HEK293 (cell line): Measurements from ENCODE around the gene SRD5A1.

ENCODE experiments used
- CTCF ChIA-PET: fragments of 350-600 bp; formaldehyde crosslinking; extraction: SDS; loops from one replicate; lab custom pipeline; 2021; ENCODE audit warnings: antibody characterized with exemption; lab: Yijun Ruan, JAX
- POLR2A ChIA-PET: fragments of 300-600 bp; formaldehyde crosslinking; extraction: SDS; loops from one replicate; lab custom pipeline; 2020; ENCODE audit warnings: antibody characterized with exemption, inconsistent platforms; lab: Yijun Ruan, JAX
- H3K27ac ChIP-seq: fragments of 200-500 bp; sonication (Bioruptor generic); 2 replicates; pipeline ENCODE4 v1.5.1; 2014; ENCODE audit warnings: low read depth, low read length, control low read depth, inconsistent platforms; ENCODE audit errors: extremely low read depth
- H3K36me3 ChIP-seq, 2 experiments: fragments of 200-500 bp in 1 of 2; sonication (Bioruptor generic) in 1 of 2; 1 replicate in 1 of 2; 2 replicates in 1 of 2; pipeline ENCODE4 v1.5.1; 2014 to 2017; ENCODE audit warnings: inconsistent platforms in 2 of 2, low read length in 2 of 2; ENCODE audit not compliant: control insufficient read depth in 2 of 2, insufficient read depth in 1 of 2
- H3K4me1 ChIP-seq: fragments of 200-500 bp; sonication (Bioruptor generic); 2 replicates; pipeline ENCODE4 v1.5.1; 2014; ENCODE audit warnings: mild to moderate bottlenecking, low read length, inconsistent platforms; ENCODE audit not compliant: control insufficient read depth, insufficient read depth
- H3K4me3 ChIP-seq: 2 replicates; pipeline ENCODE4 v1.5.1; 2011; ENCODE audit warnings: low read depth, mild to moderate bottlenecking, control low read depth, low read length, moderate library complexity
- H3K9me3 ChIP-seq: fragments of 200-500 bp; sonication (Bioruptor generic); 2 replicates; pipeline ENCODE4 v1.5.1; 2014; ENCODE audit warnings: low read depth, low read length, inconsistent platforms; ENCODE audit not compliant: control insufficient read depth, insufficient read depth
- KLF1 ChIP-seq: fragments of 450-650 bp; formaldehyde crosslinking; IDR thresholded peaks from 2 replicates; pipeline ENCODE4 v1.5.1; 2016; ENCODE audit warnings: missing biosample characterization, missing genetic modification characterization
- ZNF114 ChIP-seq: fragments of 450-650 bp; formaldehyde crosslinking; IDR thresholded peaks from 2 replicates; pipeline ENCODE4 v1.5.0; 2017; ENCODE audit warnings: missing biosample characterization, missing genetic modification characterization
- ZNF157 ChIP-seq: fragments of 450-650 bp; formaldehyde crosslinking; IDR thresholded peaks from 2 replicates; pipeline ENCODE4 v1.5.1; 2016; ENCODE audit warnings: missing biosample characterization, missing genetic modification characterization
- ZNF248 ChIP-seq: fragments of 450-650 bp; formaldehyde crosslinking; IDR thresholded peaks from 2 replicates; pipeline ENCODE4 v1.5.1; 2017; ENCODE audit warnings: missing biosample characterization, missing genetic modification characterization
- ZNF280C ChIP-seq: fragments of 450-650 bp; formaldehyde crosslinking; IDR thresholded peaks from 2 replicates; pipeline ENCODE4 v1.5.1; 2016; ENCODE audit warnings: missing biosample characterization, missing genetic modification characterization
- ZNF335 ChIP-seq: fragments of 450-650 bp; formaldehyde crosslinking; conservative IDR thresholded peaks from 2 replicates; pipeline ENCODE4 v1.5.1; 2016; ENCODE audit warnings: missing biosample characterization, missing genetic modification characterization
- ZNF354C ChIP-seq: fragments of 450-650 bp; formaldehyde crosslinking; IDR thresholded peaks from 2 replicates; pipeline ENCODE4 v1.5.1; 2016; ENCODE audit warnings: missing biosample characterization, missing genetic modification characterization, low read depth, borderline replicate concordance
- ZNF423 ChIP-seq: fragments of 450-650 bp; formaldehyde crosslinking; IDR thresholded peaks from 2 replicates; pipeline ENCODE4 v1.5.1; 2016; ENCODE audit warnings: missing biosample characterization, missing genetic modification characterization
- ZNF510 ChIP-seq: fragments of 450-650 bp; formaldehyde crosslinking; IDR thresholded peaks from 2 replicates; pipeline ENCODE4 v1.5.1; 2018; ENCODE audit warnings: mild to moderate bottlenecking, missing genetic modification characterization, missing biosample characterization; ENCODE audit not compliant: insufficient replicate concordance
- ZNF518A ChIP-seq: fragments of 450-650 bp; formaldehyde crosslinking; conservative IDR thresholded peaks from 2 replicates; pipeline ENCODE4 v1.5.1; 2016; ENCODE audit warnings: low read depth, missing biosample characterization, missing genetic modification characterization
- ZNF561 ChIP-seq: fragments of 450-650 bp; IDR thresholded peaks from 2 replicates; pipeline ENCODE4 v1.5.1; 2018; ENCODE audit warnings: missing biosample characterization, missing genetic modification characterization, borderline replicate concordance
- ZNF610 ChIP-seq: fragments of 450-650 bp; formaldehyde crosslinking; IDR thresholded peaks from 2 replicates; pipeline ENCODE4 v1.5.1; 2016; ENCODE audit warnings: missing biosample characterization, missing genetic modification characterization, borderline replicate concordance
- ZNF777 ChIP-seq: fragments of 450-650 bp; formaldehyde crosslinking; IDR thresholded peaks from 2 replicates; pipeline ENCODE4 v1.5.1; 2017; ENCODE audit warnings: missing biosample characterization, missing genetic modification characterization, borderline replicate concordance
- ZNF843 ChIP-seq: fragments of 450-650 bp; formaldehyde crosslinking; IDR thresholded peaks from 2 replicates; pipeline ENCODE4 v1.5.1; 2016; ENCODE audit warnings: missing biosample characterization, missing genetic modification characterization
- ZSCAN30 ChIP-seq: fragments of 450-650 bp; IDR thresholded peaks from 2 replicates; pipeline ENCODE4 v1.5.1; 2018; ENCODE audit warnings: missing biosample characterization, mild to moderate bottlenecking, missing genetic modification characterization, moderate library complexity
- TF ChIP-seq, protein P1 (sequence below): fragments of 450-650 bp; formaldehyde crosslinking; conservative IDR thresholded peaks from 2 replicates; pipeline ENCODE4 v1.5.1; 2016; ENCODE audit warnings: low read depth, missing biosample characterization, missing genetic modification characterization

Gene SRD5A1

DNA sequence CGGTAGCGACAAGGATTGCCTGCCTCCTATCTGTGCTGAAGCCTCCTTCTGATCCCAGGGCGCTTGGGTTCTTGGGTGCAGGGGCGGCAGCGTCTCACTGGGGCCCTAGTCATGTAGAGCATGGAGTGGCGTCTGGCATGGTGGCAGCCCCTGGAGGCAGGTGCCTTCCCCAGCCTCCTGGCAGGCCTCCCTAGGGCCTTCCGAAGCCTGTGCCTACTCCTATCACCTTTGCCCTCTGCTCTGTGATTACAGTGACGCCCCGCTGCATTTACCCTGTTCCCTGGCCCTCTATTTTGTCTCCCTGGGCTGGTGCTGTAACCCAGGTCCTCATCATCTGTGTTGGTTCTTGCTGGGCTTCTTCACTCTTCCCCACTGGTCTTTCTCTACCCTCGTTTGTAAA, 3.8 kb downstream of the SRD5A1 start:
- H3K4me3 ChIP-seq = no peak overlapping the region
- POLR2A ChIA-PET = no interaction called here
- H3K27ac ChIP-seq = no peak overlapping the region
- no peaks in the 10 kb centered on the region for H3K9me3 ChIP-seq
- peaks cover 1% of the 10 kb centered on the region for H3K4me1 ChIP-seq
- no peaks in the 10 kb centered on the region for H3K36me3 ChIP-seq
- TF ChIP-seq ZNF518A (no peak), ZNF423 (no peak), ZNF843 (tag by site-specific recombination) (no peak), ZNF354C (tag by site-specific recombination) (no peak), ZNF280C (tag by site-specific recombination) (no peak), KLF1 (tag by site-specific recombination) (no peak), ZNF335 (tag by site-specific recombination) (no peak), ZNF510 (no peak), ZNF777 (tag by site-specific recombination) (no peak), ZNF610 (tag by site-specific recombination) (no peak), ZSCAN30 (tag by site-specific recombination) (no peak), ZNF248 (tag by site-specific recombination) (no peak), ZNF157 (no peak), ZNF114 (tag by site-specific recombination) (no peak), ZNF561 (tag by site-specific recombination) (no peak)
- TF ChIP-seq, protein P1, sequence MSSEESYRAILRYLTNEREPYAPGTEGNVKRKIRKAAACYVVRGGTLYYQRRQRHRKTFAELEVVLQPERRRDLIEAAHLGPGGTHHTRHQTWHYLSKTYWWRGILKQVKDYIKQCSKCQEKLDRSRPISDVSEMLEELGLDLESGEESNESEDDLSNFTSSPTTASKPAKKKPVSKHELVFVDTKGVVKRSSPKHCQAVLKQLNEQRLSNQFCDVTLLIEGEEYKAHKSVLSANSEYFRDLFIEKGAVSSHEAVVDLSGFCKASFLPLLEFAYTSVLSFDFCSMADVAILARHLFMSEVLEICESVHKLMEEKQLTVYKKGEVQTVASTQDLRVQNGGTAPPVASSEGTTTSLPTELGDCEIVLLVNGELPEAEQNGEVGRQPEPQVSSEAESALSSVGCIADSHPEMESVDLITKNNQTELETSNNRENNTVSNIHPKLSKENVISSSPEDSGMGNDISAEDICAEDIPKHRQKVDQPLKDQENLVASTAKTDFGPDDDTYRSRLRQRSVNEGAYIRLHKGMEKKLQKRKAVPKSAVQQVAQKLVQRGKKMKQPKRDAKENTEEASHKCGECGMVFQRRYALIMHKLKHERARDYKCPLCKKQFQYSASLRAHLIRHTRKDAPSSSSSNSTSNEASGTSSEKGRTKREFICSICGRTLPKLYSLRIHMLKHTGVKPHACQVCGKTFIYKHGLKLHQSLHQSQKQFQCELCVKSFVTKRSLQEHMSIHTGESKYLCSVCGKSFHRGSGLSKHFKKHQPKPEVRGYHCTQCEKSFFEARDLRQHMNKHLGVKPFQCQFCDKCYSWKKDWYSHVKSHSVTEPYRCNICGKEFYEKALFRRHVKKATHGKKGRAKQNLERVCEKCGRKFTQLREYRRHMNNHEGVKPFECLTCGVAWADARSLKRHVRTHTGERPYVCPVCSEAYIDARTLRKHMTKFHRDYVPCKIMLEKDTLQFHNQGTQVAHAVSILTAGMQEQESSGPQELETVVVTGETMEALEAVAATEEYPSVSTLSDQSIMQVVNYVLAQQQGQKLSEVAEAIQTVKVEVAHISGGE (tag by site-specific recombination) = no peak
- TF ChIP-seq, all 188 proteins: peak for 0
- CTCF ChIA-PET = no interaction called here
